Trophoblast cell (in vitro differentiated cells and primary cell): ENCODE results near the gene ADAM17.

Experiments
- DNase-seq, 2 donors: peaks; one replicate each; pipeline ENCODE4 v3.0.0-alpha.2; 2016
- H2AFZ ChIP-seq: 2 replicates; pipeline ENCODE4 v1.6.1; 2013; ENCODE audit warnings: low read length, moderate library complexity, mild to moderate bottlenecking; ENCODE audit not compliant: insufficient read depth, poor library complexity
- H2AK5ac ChIP-seq: 2 replicates; pipeline ENCODE4 v1.6.1; 2013; ENCODE audit warnings: mild to moderate bottlenecking, low read length
- H2BK120ac ChIP-seq: 2 replicates; pipeline ENCODE4 v1.6.1; 2013; ENCODE audit warnings: low read length, mild to moderate bottlenecking, moderate library complexity; ENCODE audit not compliant: insufficient read depth, poor library complexity
- H2BK12ac ChIP-seq: 2 replicates; pipeline ENCODE4 v1.6.1; 2013; ENCODE audit warnings: mild to moderate bottlenecking, low read length, moderate library complexity
- H2BK5ac ChIP-seq: 2 replicates; pipeline ENCODE4 v1.6.1; 2013; ENCODE audit warnings: low read length, low read depth, moderate library complexity, mild to moderate bottlenecking; ENCODE audit not compliant: poor library complexity
- H3K14ac ChIP-seq: 2 replicates; pipeline ENCODE4 v1.6.1; 2013; ENCODE audit warnings: mild to moderate bottlenecking, low read length
- H3K18ac ChIP-seq: 2 replicates; pipeline ENCODE4 v1.6.1; 2013; ENCODE audit warnings: mild to moderate bottlenecking, low read length
- H3K23ac ChIP-seq: 2 replicates; pipeline ENCODE4 v1.6.1; 2013; ENCODE audit warnings: low read length
- H3K27ac ChIP-seq: 2 replicates; pipeline ENCODE4 v1.5.1; 2013; ENCODE audit warnings: low read depth, mild to moderate bottlenecking, inconsistent platforms, low read length, moderate library complexity
- H3K27me3 ChIP-seq: 2 replicates; pipeline ENCODE4 v1.6.1; 2013; ENCODE audit warnings: inconsistent platforms, mild to moderate bottlenecking, low read length, moderate library complexity; ENCODE audit not compliant: insufficient read depth
- H3K36me3 ChIP-seq, 2 experiments: 1 replicate in 1 of 2; 2 replicates in 1 of 2; pipeline ENCODE4 v1.6.1; 2013; ENCODE audit warnings: low read length in 2 of 2, mild to moderate bottlenecking in 2 of 2, moderate library complexity in 1 of 2; ENCODE audit not compliant: insufficient read depth in 2 of 2, control insufficient read depth in 1 of 2
- H3K4ac ChIP-seq: 2 replicates; pipeline ENCODE4 v1.6.1; 2013; ENCODE audit warnings: low read depth, mild to moderate bottlenecking, low read length, moderate library complexity
- H3K4me1 ChIP-seq, 2 experiments: 1 replicate in 1 of 2; 2 replicates in 1 of 2; pipeline ENCODE4 v1.6.1; 2013; ENCODE audit warnings: low read length in 2 of 2, mild to moderate bottlenecking in 2 of 2, moderate library complexity in 1 of 2; ENCODE audit not compliant: insufficient read depth in 2 of 2, control insufficient read depth in 1 of 2
- H3K4me2 ChIP-seq: 2 replicates; pipeline ENCODE4 v1.6.1; 2013; ENCODE audit warnings: inconsistent platforms, mild to moderate bottlenecking, low read length, moderate library complexity
- H3K4me3 ChIP-seq: 2 replicates; pipeline ENCODE4 v1.5.1; 2013; ENCODE audit warnings: mild to moderate bottlenecking, low read depth, low read length, inconsistent platforms
- H3K79me1 ChIP-seq: one replicate; pipeline ENCODE4 v1.6.1; 2013; ENCODE audit warnings: low read length
- H3K79me2 ChIP-seq: 2 replicates; pipeline ENCODE4 v1.6.1; 2013; ENCODE audit warnings: low read length, mild to moderate bottlenecking; ENCODE audit not compliant: control insufficient read depth, insufficient read depth, poor library complexity
- H3K9ac ChIP-seq: 2 replicates; pipeline ENCODE4 v1.6.1; 2013; ENCODE audit warnings: mild to moderate bottlenecking, low read length
- H3K9me3 ChIP-seq: 2 replicates; pipeline ENCODE4 v1.6.1; 2013; ENCODE audit warnings: low read depth, mild to moderate bottlenecking, control low read depth, inconsistent platforms, low read length; ENCODE audit not compliant: insufficient read depth
- H4K12ac ChIP-seq: 2 replicates; pipeline ENCODE4 v1.6.1; 2013; ENCODE audit warnings: low read depth, mild to moderate bottlenecking, low read length, moderate library complexity
- H4K8ac ChIP-seq: 2 replicates; pipeline ENCODE4 v1.6.1; 2013; ENCODE audit warnings: low read depth, mild to moderate bottlenecking, low read length, moderate library complexity
- H4K91ac ChIP-seq: one replicate; pipeline ENCODE4 v1.6.1; 2013; ENCODE audit warnings: low read depth, mild to moderate bottlenecking, low read length, moderate library complexity
- WGBS: extraction: QIAGEN DNeasy Blood & Tissue Kit; methylation state at CpG from one replicate; pipeline ENCODE4 v1.1.7; 2013; ENCODE audit warnings: missing lambda C conversion rate; ENCODE audit not compliant: insufficient read length, insufficient coverage; ENCODE audit errors: extremely low coverage; 5-methylcytosine and 5-hydroxymethylcytosine counted together

ADAM17 gene

DNA sequence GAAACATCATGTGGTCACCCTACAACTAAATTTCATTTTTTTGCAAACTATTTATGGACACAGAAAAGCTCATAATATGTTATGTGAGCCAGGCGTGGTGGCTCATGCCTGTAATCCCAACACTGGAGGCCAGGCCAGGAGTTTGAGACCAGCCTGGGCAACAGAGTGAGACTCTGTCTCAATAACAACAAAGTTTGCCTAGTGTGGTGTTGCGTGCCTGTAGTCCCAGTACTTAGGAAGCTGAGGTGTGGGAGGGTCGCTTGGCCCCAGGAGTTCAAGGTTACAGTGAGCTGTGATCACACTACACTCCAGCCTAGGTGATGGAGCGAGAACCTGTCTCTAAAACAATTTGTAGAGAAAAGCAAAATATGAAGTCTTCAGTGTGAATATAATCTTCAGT lies 75.5 kb downstream of the ADAM17 start:
- H3K14ac ChIP-seq = no peak overlapping the region
- no peaks in the 10 kb centered on the region for H3K79me2 ChIP-seq
- H4K91ac ChIP-seq = no peak overlapping the region
- H3K27ac ChIP-seq = no peak overlapping the region
- H2AK5ac ChIP-seq = no peak overlapping the region
- H3K79me1 ChIP-seq = no peaks in the 10 kb centered on the region
- no peak overlapping the region for H3K4me3 ChIP-seq
- H2BK120ac ChIP-seq = no peak overlapping the region
- no peaks in the 10 kb centered on the region for H3K4me1 ChIP-seq
- peaks cover 25 to 28% of the 10 kb centered on the region in 2 experiments for H3K36me3 ChIP-seq
- peaks cover 3% of the 10 kb centered on the region for H3K9me3 ChIP-seq
- H3K4ac ChIP-seq = no peak overlapping the region
- H4K8ac ChIP-seq = no peak overlapping the region
- no peak overlapping the region for H3K4me2 ChIP-seq
- no peak for DNase-seq
- H3K23ac ChIP-seq = no peak overlapping the region
- H2BK12ac ChIP-seq = no peak overlapping the region
- WGBS = no CpG with 5 or more reads among the region's 4 CpGs
- no peak overlapping the region for H3K9ac ChIP-seq
- no peak overlapping the region for H2BK5ac ChIP-seq
- H3K18ac ChIP-seq = no peak overlapping the region
- H3K27me3 ChIP-seq = no peaks in the 10 kb centered on the region
- peak overlapping the region; percentile 8 for H2AFZ ChIP-seq
- H4K12ac ChIP-seq = no peak overlapping the region

DNA sequence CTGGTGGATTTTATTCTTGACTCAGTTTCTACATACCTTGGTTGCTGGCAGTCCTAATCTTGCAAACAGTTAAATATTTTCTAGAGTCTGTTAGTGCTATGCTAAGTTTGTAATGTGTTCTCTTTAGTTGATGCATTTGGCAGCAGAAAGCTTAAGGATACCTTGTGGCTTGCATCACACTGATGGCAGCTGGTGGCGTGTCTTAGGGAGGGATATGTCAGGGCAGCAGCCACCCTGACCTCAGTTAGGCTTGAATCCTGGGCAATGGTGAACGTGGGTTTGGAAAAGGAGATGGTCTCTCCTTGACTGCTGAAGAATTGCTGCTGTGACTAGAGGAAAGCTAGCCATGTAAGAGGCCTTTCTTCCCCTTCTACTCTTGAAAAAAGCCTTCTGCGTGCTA lies 77.1 kb downstream of the ADAM17 start:
- H3K27ac ChIP-seq = no peak overlapping the region
- H3K23ac ChIP-seq = no peak overlapping the region
- no peak overlapping the region for H2BK120ac ChIP-seq
- no peaks in the 10 kb centered on the region for H3K27me3 ChIP-seq
- peaks cover 3% of the 10 kb centered on the region for H3K9me3 ChIP-seq
- H3K4me1 ChIP-seq = no peaks in the 10 kb centered on the region
- no peak overlapping the region for H3K4me3 ChIP-seq
- H3K4ac ChIP-seq = no peak overlapping the region
- no peak overlapping the region for H2BK12ac ChIP-seq
- H3K9ac ChIP-seq = no peak overlapping the region
- H3K79me2 ChIP-seq = no peaks in the 10 kb centered on the region
- no peak for DNase-seq
- no peak overlapping the region for H2AK5ac ChIP-seq
- no peak overlapping the region for H4K12ac ChIP-seq
- H3K36me3 ChIP-seq = peaks cover 19 to 20% of the 10 kb centered on the region in 2 experiments
- H2AFZ ChIP-seq = no peak overlapping the region
- H3K18ac ChIP-seq = no peak overlapping the region
- H4K91ac ChIP-seq = no peak overlapping the region
- H3K14ac ChIP-seq = no peak overlapping the region
- WGBS = no CpG with 5 or more reads among the region's 3 CpGs
- H4K8ac ChIP-seq = no peak overlapping the region
- no peak overlapping the region for H2BK5ac ChIP-seq
- H3K79me1 ChIP-seq = no peaks in the 10 kb centered on the region
- no peak overlapping the region for H3K4me2 ChIP-seq

- no peak overlapping the region for H2BK5ac ChIP-seq
- H3K4me2 ChIP-seq = no peak overlapping the region
- no peak overlapping the region for H3K9ac ChIP-seq
- H3K79me2 ChIP-seq = no peaks in the 10 kb centered on the region
- no peak overlapping the region for H4K12ac ChIP-seq
- H3K36me3 ChIP-seq = peaks cover 21 to 22% of the 10 kb centered on the region in 2 experiments
- no peak overlapping the region for H3K18ac ChIP-seq
- H2AFZ ChIP-seq = no peak overlapping the region
- H3K14ac ChIP-seq = no peak overlapping the region
- no peak overlapping the region for H2BK12ac ChIP-seq
- H2BK120ac ChIP-seq = no peak overlapping the region
- no peak overlapping the region for H3K4me3 ChIP-seq
- no peak overlapping the region for H3K4ac ChIP-seq
- no peak overlapping the region for H3K23ac ChIP-seq
- H3K79me1 ChIP-seq = no peaks in the 10 kb centered on the region
- H3K4me1 ChIP-seq = no peaks in the 10 kb centered on the region
- H2AK5ac ChIP-seq = no peak overlapping the region
- no CpG with 5 or more reads among the region's 7 CpGs for WGBS
- H3K9me3 ChIP-seq = peaks cover 3% of the 10 kb centered on the region
- H3K27me3 ChIP-seq = no peaks in the 10 kb centered on the region
- no peak overlapping the region for H3K27ac ChIP-seq
- no peak overlapping the region for H4K91ac ChIP-seq
- no peak for DNase-seq
- no peak overlapping the region for H4K8ac ChIP-seq
Observed at GRCh38 chr2:9477914-9478313, 77.7 kb downstream of the ADAM17 start.

- no CpG with 5 or more reads among the region's 91 CpGs for WGBS
- no peak within 1 kb of the TSS for H3K23ac ChIP-seq
- peak within 1 kb of the TSS; percentile 64 for H4K12ac ChIP-seq
- H3K9ac ChIP-seq = peak within 1 kb of the TSS; percentile 44
- H2BK12ac ChIP-seq = no peak within 1 kb of the TSS
- no peak within 1 kb of the TSS for H2BK120ac ChIP-seq
- no peak within 1 kb of the TSS for H3K4ac ChIP-seq
- H3K79me1 ChIP-seq = no peaks in the 10 kb centered on the region
- peak within 1 kb of the TSS; percentile 18 for H2AFZ ChIP-seq
- DNase-seq = peak; percentile 12 to 59
- H3K9me3 ChIP-seq = peaks cover 3% of the 10 kb centered on the region
- H3K27me3 ChIP-seq = no peaks in the 10 kb centered on the region
- H2AK5ac ChIP-seq = no peak within 1 kb of the TSS
- H3K4me2 ChIP-seq = peak within 1 kb of the TSS; percentile 64
- no peaks in the 10 kb centered on the region for H3K79me2 ChIP-seq
- peaks cover 21 to 25% of the 10 kb centered on the region in 2 experiments for H3K36me3 ChIP-seq
- no peak within 1 kb of the TSS for H2BK5ac ChIP-seq
- H4K91ac ChIP-seq = no peak within 1 kb of the TSS
- peak within 1 kb of the TSS; percentile 3 for H4K8ac ChIP-seq
- H3K4me3 ChIP-seq = peak within 1 kb of the TSS; percentile 73
- no peak within 1 kb of the TSS for H3K18ac ChIP-seq
- H3K4me1 ChIP-seq = no peaks in the 10 kb centered on the region
- no peak within 1 kb of the TSS for H3K14ac ChIP-seq
- no peak within 1 kb of the TSS for H3K27ac ChIP-seq
Observed at GRCh38 chr2:9474361-9475057, 81.1 kb downstream of the ADAM17 start, which contains the start of gene IAH1. Gene IAH1 (plus strand): TSS chr2:9474551. CDS start chr2:9474567, 16 bp downstream.
